ENCODE measurements around the gene GEN1.

The GEN1 gene

DNA sequence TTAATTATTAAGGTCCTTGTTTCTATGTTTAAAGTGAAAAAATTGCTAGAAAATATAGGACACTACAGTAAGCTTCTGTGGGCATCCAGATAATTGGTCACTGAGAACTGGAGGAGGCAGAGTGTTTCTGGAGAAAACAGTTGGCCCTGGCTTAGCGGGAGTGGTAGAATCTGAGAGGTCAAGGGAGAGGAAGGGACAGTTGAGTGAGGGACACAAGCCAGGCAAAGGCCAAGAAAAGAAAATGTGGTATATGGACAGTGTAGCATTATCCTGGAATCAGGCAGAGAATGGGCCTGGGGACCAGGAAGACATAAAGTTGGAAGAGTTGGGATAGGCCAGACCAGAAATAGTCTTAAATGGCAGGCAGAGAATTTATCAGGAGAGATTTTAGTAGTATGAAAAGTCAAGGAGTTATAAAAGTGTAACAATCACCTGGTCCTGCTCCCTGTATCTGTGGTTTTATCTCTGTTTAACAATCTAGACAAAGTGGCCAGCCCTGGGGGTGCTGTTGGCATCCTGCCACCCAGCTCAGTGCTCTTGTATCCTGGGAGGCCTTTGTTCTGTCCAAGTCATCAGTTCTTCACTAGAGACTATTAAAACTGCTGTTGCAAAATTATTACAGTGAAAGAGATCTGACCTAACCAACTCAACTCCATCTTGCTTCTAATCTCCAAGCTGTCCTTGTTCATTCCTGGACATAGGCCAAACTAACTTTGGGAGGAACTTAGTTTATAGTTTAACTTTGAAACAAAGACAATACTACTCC is 46.9 kb downstream of the GEN1 start:
- ChIA-PET POLR2A (no interaction called here), CTCF (no interaction called here)
- DNase-seq (ENCODE audit: extremely low spot score), result no peak
- no peak for TF ChIP-seq BHLHE40 (IDR thresholded peaks at IDR 0.05; ENCODE audit: borderline replicate concordance)
- TF ChIP-seq ARNT (IDR thresholded peaks at IDR 0.05), result no peak
- TF ChIP-seq ELF4 (IDR thresholded peaks at IDR 0.05), result no peak
- TF ChIP-seq SP1 (IDR thresholded peaks at IDR 0.05), result no peak
- TF ChIP-seq FOXA1 (IDR thresholded peaks at IDR 0.05), result no peak
- TF ChIP-seq NFRKB (IDR thresholded peaks at IDR 0.05), result no peak
- no peak for TF ChIP-seq ZNF384 (IDR thresholded peaks at IDR 0.05)
- no peak for TF ChIP-seq TARDBP (IDR thresholded peaks at IDR 0.05)
- TF ChIP-seq HDGF (IDR thresholded peaks at IDR 0.05; ENCODE audit: borderline replicate concordance), result no peak

DNA sequence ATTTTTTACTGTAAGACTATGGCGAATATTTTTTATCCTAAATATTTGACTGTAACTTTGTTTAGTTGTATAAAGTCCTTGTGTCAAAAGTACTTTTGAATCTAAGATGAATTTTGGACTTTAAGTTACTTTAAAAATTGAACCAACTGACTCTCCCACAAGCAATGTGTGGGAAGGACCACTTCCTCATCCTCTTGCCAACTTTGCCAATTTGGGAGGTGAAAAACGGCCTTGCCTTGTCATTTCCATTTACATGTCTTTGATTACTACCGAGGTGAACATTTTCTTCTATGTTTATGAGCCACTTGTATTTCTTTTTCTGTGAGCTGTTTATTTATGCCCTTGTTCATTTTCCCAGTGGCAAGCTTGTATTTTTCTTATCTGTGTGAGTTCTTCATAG is 49.6 kb downstream of the GEN1 start:
- no peak for DNase-seq (ENCODE audit: extremely low spot score)
- POLR2A ChIA-PET, result no interaction called here
- TF ChIP-seq FOXM1 (IDR thresholded peaks at IDR 0.05; ENCODE audit: borderline replicate concordance) (no peak), ELF4 (IDR thresholded peaks at IDR 0.05) (no peak), LEF1 (IDR thresholded peaks at IDR 0.05; ENCODE audit: borderline replicate concordance) (no peak), SUZ12 (IDR thresholded peaks at IDR 0.05) (no peak), BHLHE40 (IDR thresholded peaks at IDR 0.05; ENCODE audit: borderline replicate concordance) (no peak), NFRKB (IDR thresholded peaks at IDR 0.05) (no peak), FOXA1 (IDR thresholded peaks at IDR 0.05) (no peak), TARDBP (IDR thresholded peaks at IDR 0.05) (no peak), ZNF384 (IDR thresholded peaks at IDR 0.05) (no peak), FOXK2 (IDR thresholded peaks at IDR 0.05) (no peak), CTBP1 (IDR thresholded peaks at IDR 0.05; ENCODE audit: borderline replicate concordance) (no peak), SP1 (IDR thresholded peaks at IDR 0.05) (no peak)
- TF ChIP-seq, protein P1, sequence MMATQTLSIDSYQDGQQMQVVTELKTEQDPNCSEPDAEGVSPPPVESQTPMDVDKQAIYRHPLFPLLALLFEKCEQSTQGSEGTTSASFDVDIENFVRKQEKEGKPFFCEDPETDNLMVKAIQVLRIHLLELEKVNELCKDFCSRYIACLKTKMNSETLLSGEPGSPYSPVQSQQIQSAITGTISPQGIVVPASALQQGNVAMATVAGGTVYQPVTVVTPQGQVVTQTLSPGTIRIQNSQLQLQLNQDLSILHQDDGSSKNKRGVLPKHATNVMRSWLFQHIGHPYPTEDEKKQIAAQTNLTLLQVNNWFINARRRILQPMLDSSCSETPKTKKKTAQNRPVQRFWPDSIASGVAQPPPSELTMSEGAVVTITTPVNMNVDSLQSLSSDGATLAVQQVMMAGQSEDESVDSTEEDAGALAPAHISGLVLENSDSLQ (IDR thresholded peaks at IDR 0.05), result no peak
- CTCF ChIA-PET, result no interaction called here

DNA sequence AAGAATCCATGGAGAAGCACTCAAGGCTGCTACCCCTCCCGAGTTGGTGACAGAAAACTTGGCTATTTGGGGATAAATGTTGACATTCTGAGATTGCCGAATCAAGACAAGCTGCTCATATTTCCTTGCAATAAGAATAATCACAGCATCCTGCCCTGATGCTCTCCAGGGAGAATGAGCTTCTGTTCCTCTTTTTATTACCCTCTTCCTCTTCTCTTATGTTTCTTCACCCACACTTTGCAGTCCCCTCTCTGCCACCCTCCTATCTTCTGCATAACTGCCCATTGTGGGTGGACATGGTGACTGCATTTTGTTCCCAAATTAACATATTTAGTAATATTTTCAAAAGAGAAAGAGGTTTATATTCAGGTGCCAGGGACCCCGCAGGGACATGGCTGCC is 50.4 kb downstream of the GEN1 start:
- no peak for DNase-seq (ENCODE audit: extremely low spot score)
- ChIA-PET POLR2A (no interaction called here), CTCF (no interaction called here)
- no peak for TF ChIP-seq FOXM1 (IDR thresholded peaks at IDR 0.05; ENCODE audit: borderline replicate concordance)
- no peak for TF ChIP-seq LEF1 (IDR thresholded peaks at IDR 0.05; ENCODE audit: borderline replicate concordance)
- TF ChIP-seq HDGF (IDR thresholded peaks at IDR 0.05; ENCODE audit: borderline replicate concordance), result no peak
- no peak for TF ChIP-seq FOXA1 (IDR thresholded peaks at IDR 0.05)
- TF ChIP-seq, protein P1 (IDR thresholded peaks at IDR 0.05), result no peak
- no peak for TF ChIP-seq BHLHE40 (IDR thresholded peaks at IDR 0.05; ENCODE audit: borderline replicate concordance)
- no peak for TF ChIP-seq NFRKB (IDR thresholded peaks at IDR 0.05)
- no peak for TF ChIP-seq L3MBTL2 (conservative IDR thresholded peaks at IDR 0.05)
- TF ChIP-seq ELF4 (IDR thresholded peaks at IDR 0.05), result no peak
- TF ChIP-seq SP1 (IDR thresholded peaks at IDR 0.05), result no peak
- no peak for TF ChIP-seq SUZ12 (IDR thresholded peaks at IDR 0.05)
- TF ChIP-seq TARDBP (IDR thresholded peaks at IDR 0.05), result no peak
- TF ChIP-seq ZNF384 (IDR thresholded peaks at IDR 0.05), result no peak
- TF ChIP-seq FOXK2 (IDR thresholded peaks at IDR 0.05), result no peak
- no peak for TF ChIP-seq ARNT (IDR thresholded peaks at IDR 0.05)
- no peak for TF ChIP-seq CTBP1 (IDR thresholded peaks at IDR 0.05; ENCODE audit: borderline replicate concordance)

DNA sequence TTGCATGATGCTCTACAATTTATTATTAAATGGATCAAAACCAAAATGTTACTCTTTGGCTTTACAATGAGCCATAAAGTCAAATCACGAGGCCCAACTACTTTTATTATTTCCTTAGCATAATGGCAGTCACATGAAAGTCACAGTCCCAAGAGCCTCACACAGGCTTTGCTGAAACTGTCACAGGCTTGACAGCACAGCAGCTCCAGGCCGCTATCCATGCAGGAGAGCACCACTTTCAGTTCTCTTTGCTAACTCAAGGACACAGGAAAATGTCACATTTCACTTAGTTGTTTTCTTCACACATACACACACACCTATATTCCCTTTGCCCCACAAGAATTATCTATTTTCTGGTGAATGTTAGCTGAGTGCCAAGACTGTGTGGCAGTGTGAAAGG is 51.2 kb downstream of the GEN1 start:
- no peak for DNase-seq (ENCODE audit: extremely low spot score)
- ChIA-PET CTCF (no interaction called here), POLR2A (no interaction called here)
- TF ChIP-seq LEF1 (IDR thresholded peaks at IDR 0.05; ENCODE audit: borderline replicate concordance), result no peak

DNA sequence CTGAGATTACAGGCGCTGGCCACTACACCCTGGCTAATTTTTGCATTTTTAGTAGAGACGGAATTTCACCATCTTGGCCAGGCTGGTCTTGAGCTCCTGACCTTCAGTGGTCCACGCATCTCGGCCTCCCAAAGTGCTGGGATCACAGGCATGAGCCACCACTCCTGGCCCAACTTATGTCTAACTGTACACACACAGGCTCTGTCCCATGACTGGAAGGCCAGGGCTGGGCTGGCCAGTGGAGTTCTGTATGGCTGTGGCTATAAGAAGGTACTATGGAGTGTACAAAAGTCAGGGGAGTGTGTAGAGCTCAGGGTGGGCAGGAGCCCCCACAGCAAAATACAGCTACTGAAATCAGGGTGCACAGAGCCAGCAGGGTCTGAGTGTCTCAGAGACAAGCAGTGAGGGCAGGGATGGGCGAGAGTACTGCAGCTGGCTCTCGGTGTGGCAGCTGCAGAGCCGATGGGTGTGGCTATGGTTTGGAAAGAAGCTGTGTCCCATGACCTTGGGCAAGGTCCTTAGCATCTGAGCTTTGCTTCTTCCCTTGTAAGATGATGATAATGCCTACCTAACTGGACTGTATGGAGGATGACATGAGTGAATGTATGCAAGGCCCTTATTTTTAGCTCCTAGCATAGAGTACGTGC is 51.9 kb downstream of the GEN1 start:
- POLR2A ChIA-PET, result no interaction called here
- no peak for TF ChIP-seq NFRKB (IDR thresholded peaks at IDR 0.05)
- no peak for TF ChIP-seq FOXK2 (IDR thresholded peaks at IDR 0.05)
- no peak for TF ChIP-seq SUZ12 (IDR thresholded peaks at IDR 0.05)
- TF ChIP-seq TARDBP (IDR thresholded peaks at IDR 0.05), result no peak
- TF ChIP-seq ZNF384 (IDR thresholded peaks at IDR 0.05), result no peak
- TF ChIP-seq BHLHE40 (IDR thresholded peaks at IDR 0.05; ENCODE audit: borderline replicate concordance), result no peak
- no peak for TF ChIP-seq FOXA1 (IDR thresholded peaks at IDR 0.05)
- TF ChIP-seq FOXM1 (IDR thresholded peaks at IDR 0.05; ENCODE audit: borderline replicate concordance), result no peak
- no peak for TF ChIP-seq ELF4 (IDR thresholded peaks at IDR 0.05)
- TF ChIP-seq SP1 (IDR thresholded peaks at IDR 0.05), result no peak
- TF ChIP-seq, protein P1 (IDR thresholded peaks at IDR 0.05), result no peak
- TF ChIP-seq LEF1 (IDR thresholded peaks at IDR 0.05; ENCODE audit: borderline replicate concordance), result no peak
- TF ChIP-seq HDGF (IDR thresholded peaks at IDR 0.05; ENCODE audit: borderline replicate concordance), result no peak
- no peak for TF ChIP-seq CTBP1 (IDR thresholded peaks at IDR 0.05; ENCODE audit: borderline replicate concordance)
- no peak for TF ChIP-seq L3MBTL2 (conservative IDR thresholded peaks at IDR 0.05)
- DNase-seq (ENCODE audit: extremely low spot score), result no peak
- CTCF ChIA-PET, result no interaction called here
